VCaP (cell line): ENCODE results near the gene GEMIN7.

ENCODE experiments used
- H3K27ac ChIP-seq: fragments of 450-650 bp; 2 replicates; pipeline ENCODE4 v1.5.1; 2017
- TF ChIP-seq, protein P1 (sequence below): fragments of 450-650 bp; conservative IDR thresholded peaks from 2 replicates; pipeline ENCODE4 v1.5.1; 2017; ENCODE audit warnings: mild to moderate bottlenecking, moderate library complexity

Gene GEMIN7

DNA sequence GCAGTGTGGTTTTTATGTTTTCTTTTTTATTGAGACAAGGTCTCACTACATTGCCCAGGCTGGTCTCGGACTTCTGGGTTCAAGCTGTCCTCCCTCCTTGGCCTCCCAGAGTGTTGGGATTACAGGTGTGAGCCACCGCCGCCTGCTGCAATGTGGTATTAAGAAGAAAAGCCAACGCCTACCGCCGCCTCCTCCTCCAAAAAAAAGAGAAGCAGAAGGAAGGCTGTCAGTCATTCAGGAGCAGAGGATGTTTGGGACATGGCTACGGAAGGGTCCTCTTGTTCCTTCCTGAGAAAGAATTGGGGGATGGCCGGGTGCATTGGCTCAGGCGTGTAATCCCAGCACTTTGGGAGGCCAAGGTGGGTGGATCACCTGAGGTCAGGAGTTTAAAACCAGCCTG, 15.1 kb downstream of the GEMIN7 start:
- TF ChIP-seq, protein P1, sequence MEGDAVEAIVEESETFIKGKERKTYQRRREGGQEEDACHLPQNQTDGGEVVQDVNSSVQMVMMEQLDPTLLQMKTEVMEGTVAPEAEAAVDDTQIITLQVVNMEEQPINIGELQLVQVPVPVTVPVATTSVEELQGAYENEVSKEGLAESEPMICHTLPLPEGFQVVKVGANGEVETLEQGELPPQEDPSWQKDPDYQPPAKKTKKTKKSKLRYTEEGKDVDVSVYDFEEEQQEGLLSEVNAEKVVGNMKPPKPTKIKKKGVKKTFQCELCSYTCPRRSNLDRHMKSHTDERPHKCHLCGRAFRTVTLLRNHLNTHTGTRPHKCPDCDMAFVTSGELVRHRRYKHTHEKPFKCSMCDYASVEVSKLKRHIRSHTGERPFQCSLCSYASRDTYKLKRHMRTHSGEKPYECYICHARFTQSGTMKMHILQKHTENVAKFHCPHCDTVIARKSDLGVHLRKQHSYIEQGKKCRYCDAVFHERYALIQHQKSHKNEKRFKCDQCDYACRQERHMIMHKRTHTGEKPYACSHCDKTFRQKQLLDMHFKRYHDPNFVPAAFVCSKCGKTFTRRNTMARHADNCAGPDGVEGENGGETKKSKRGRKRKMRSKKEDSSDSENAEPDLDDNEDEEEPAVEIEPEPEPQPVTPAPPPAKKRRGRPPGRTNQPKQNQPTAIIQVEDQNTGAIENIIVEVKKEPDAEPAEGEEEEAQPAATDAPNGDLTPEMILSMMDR = no peak
- H3K27ac ChIP-seq = peak overlapping the region; percentile 98; the same call in 1 of the 2 replicates

DNA sequence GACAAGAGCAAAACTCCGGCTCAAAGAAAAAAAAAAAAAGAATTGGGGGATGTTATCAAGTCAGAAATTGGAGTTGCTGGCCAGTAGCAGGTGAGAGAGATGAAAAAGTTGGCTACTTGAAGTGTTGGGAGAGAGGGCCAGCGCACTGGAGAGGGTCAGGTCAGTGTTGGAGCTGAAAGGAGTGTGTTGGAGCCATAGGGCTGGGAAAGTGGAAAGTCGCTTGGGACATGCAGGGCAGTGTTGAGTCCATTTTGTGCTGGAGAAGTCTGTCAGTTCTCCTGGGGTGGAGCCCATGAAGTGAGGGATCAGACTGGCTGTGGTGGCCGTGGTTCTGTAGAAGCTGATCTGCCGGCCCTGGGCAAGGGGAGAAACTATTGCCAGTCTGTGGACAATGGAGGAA, 15.6 kb downstream of the GEMIN7 start:
- H3K27ac ChIP-seq = peak overlapping the region; percentile 98; the same call in 1 of the 2 replicates
- TF ChIP-seq, protein P1 = no peak

DNA sequence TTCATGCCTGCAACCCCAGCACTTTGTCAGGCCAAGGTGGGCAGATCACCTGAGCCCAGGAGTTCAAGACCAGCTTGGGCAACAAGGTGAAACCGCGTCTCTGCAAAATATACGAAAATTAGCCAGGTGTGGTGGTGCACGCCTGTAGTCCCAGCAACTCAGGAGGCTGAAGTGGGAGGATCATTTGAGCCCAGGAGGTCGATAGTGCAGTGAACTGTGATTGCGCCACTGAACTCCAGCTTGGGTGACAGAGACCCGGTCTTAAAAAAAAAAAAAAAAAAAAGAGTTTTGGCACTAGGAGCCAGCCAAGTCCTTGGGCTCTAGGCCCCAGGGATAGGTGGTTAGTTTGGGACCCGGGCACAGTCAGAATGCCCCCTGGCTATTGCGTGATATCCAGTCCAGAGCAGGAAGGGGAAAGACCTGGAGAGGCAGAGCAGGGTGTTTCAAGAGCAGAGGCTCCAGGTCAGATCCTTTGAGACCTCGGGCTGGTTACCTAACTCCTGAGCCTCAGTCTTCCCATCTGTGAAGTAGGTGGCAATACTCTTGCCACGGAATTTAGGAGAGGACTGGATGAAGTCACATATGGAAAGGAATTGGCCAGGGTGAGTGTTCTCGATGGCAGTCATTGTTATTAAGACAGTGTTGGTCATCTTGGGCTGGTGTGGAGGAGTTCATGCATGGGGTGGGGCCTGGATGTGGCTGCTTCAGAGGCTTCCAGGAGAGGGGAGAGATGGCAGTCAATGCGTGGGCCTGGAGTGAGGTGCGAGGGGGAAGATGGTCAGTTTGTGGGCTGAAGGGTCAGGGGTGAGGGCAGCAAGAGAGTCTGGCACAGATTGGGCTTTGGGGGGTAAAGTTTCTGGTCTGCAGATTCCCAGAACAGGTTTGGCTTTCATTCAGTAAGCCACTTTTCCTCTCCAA, 16.7 kb downstream of the GEMIN7 start:
- TF ChIP-seq, protein P1 = no peak

DNA sequence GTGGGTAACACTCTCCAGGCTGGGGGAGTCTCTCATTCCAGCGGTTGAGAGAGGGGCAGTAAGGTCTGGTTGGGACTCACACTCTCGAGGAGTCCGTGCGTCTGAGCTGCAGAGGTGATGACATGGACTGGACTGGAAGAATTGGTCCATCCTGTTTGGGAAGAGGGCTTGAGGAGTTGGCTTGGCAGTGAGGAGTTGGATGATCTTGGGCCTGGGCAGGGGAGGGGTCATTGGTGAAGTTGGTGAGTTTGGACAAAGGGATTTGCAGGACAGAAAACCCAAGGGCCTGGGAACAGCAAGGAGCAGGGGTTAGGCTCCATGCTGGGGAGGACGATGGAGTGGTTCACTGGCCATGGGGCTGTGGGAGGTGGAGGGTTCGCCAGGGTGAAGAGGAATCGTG, 17.6 kb downstream of the GEMIN7 start:
- H3K27ac ChIP-seq = no peak overlapping the region
- TF ChIP-seq, protein P1 = no peak

More for the DNA sequence above, 16.7 kb downstream of the GEMIN7 start:
- H3K27ac ChIP-seq = no peak overlapping the region

DNA sequence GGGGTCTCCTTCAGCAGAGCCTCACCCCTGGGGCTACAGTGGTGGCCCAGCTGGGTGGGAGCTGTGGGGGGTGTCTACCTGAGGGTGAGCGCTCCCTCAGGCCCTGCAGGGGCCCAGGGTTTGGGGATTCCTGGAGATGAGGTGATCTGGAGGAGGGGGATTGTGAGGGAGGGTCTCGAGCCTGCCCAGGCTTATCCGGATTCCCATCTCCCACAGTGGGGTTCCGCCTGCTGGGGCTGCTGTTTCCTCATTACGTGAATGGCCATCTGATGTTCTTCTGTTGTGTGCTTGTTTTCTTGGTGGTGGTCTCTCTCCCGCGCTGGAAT, 18.4 kb downstream of the GEMIN7 start:
- no peak overlapping the region for H3K27ac ChIP-seq

DNA sequence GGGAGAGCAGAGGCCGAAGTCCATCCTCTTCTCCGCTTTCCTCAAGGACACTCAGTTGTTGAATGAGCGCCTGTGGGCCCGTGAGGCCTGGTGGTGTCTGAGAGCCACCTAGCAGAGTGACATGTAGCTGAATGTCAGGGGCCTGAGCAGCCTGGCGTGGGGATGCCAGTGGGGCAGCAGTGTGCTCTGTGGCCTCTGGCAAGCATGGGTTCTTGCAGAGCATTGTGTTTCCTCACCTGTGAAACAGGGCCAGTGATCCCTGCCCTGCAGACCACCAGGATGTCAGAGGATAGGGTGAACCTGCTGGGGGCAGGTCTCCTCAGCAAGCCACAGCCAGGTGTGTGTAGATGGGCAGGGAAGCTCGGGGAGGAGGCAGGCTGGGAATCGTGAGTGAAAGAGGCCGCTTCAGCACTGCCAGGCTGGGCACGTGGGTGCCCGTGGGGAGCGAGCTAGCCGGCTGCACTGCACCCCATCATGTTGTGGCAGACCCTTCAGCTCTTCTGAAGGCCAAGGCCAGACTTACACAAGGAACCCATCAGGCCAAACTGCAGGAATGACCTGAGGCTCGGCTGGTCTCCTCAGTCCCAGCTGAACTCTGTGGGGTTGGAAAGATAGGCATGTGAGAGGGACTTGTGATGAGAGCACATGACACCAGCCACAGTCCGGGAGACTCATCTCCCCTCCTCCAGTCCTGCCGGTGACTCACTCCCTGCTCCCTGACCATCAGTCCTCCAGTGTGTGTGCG, 18.9 kb downstream of the GEMIN7 start:
- TF ChIP-seq, protein P1 = no peak
- no peak overlapping the region for H3K27ac ChIP-seq

More for the DNA sequence above, 18.4 kb downstream of the GEMIN7 start:
- TF ChIP-seq, protein P1 = no peak
